ENCODE data around the gene CPOX. TPM values are rescaled to one million over a fixed set of nuclear protein-coding genes. Genes with fewer than 3 reads are reported as not detected.

CPOX gene
- 24.3 and 35.8 TPM in 2 replicates for total RNA-seq

DNA sequence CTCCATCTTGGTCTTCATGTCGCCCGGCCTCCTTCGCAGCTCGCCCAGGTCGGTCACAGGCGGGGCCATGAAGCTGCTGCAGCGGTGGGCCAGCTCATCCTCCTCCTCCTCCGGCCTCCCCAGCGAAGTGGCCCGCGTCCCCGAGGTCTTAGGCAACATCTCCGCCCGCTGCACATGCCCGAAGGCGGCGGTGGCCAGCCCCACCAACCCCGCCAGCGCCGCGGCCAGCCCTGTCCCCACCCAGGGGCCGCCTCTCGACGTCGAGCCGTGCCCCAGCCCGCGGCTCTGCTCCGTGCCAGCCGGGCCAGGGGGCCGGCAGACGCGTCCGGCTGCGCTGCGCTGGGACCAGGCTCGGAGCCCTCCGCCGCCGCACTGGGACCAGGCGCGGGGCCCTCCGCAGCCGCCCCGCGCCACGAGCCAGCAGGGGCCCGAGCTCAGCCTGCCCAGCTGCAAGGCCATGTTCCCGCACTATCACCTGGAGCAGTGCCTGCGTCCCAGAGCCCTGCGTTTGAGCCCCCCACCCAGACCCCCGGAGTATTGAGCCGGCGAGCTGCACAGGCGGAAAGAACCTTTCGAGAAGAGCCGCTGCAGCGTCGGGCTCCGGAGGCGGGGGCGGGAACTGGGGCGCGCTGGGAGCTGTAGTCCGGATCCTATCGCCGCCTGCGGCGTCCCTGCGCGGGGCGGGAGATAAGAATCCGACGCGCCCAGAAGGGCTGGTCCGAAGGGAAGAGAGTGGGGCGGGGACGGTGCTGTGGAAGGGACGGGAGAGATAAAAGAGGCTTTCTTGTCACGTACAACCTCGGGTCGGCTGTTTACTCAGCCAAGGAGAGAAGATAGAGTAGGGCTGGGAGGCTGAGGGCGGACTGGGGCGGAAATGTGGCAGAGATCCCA lies at the start of gene CPOX:
TSS of gene CPOX (minus strand) at position 566 of the 891 bp plus-strand sequence. CDS start at position 459, 107 bp downstream.

GRCh38 chr3:98531622-98532274 lies 61.7 kb downstream of the CPOX start, which contains the start of gene GPR15:
TSS of gene GPR15 (plus strand) at chr3:98531978. CDS start at chr3:98532034, 56 bp downstream.

Other genes with a start within 250 kb of the CPOX start
- not detected in 2 replicates for gene OR5K4, start 239.8 kb downstream of the CPOX start, total RNA-seq
- gene OR5K3, start 202.9 kb downstream of the CPOX start, total RNA-seq: not detected in 2 replicates
- not detected in 2 replicates for gene OR5K1, start 130.4 kb downstream of the CPOX start, total RNA-seq
- gene OR5K2, start 95.9 kb downstream of the CPOX start, total RNA-seq: not detected in 2 replicates
- 59.5 and 59.7 TPM in 2 replicates for gene CLDND1, start 70.7 kb downstream of the CPOX start, total RNA-seq
- not detected in 2 replicates for gene GPR15, start 61.6 kb downstream of the CPOX start, total RNA-seq
- 3.7 and 4.0 TPM in 2 replicates for gene ST3GAL6, start 169.7 kb upstream of the CPOX start, total RNA-seq

All from pericardium fibroblast (primary cell).